GM19099 (cell line): ENCODE data around the gene PAM.

ENCODE experiments used
- POLR2A ChIP-seq: IDR thresholded peaks from 3 replicates; pipeline ENCODE4 v1.6.1; 2011; ENCODE audit warnings: low read depth; ENCODE audit not compliant: insufficient read length; ENCODE audit errors: extremely low read depth

The PAM gene

GRCh38 chr5:102742215-102742614 lies 12.9 kb upstream of the PAM start:
- no peak for TF ChIP-seq POLR2A

- no peak for TF ChIP-seq POLR2A
Observed at GRCh38 chr5:102743900-102744299, 11.2 kb upstream of the PAM start.

GRCh38 chr5:102747386-102748166 lies 7.5 kb upstream of the PAM start:
- no peak for TF ChIP-seq POLR2A

GRCh38 chr5:102749416-102750030 lies 5.6 kb upstream of the PAM start:
- TF ChIP-seq POLR2A: no peak

GRCh38 chr5:102750151-102750834 lies 4.8 kb upstream of the PAM start:
- TF ChIP-seq POLR2A: no peak

GRCh38 chr5:102753889-102754766 lies 977 bp upstream of the PAM start:
- TF ChIP-seq POLR2A: no peak

- TF ChIP-seq POLR2A: no peak
Observed at GRCh38 chr5:102755686-102756371, 724 bp downstream of the PAM start.

GRCh38 chr5:102758576-102758975 lies 3.5 kb downstream of the PAM start:
- no peak for TF ChIP-seq POLR2A

- no peak for TF ChIP-seq POLR2A
Observed at GRCh38 chr5:102759289-102759688, 4.2 kb downstream of the PAM start.

- TF ChIP-seq POLR2A: no peak
Observed at GRCh38 chr5:102759700-102760099, 4.6 kb downstream of the PAM start.

GRCh38 chr5:102760815-102761214 lies 5.7 kb downstream of the PAM start:
- TF ChIP-seq POLR2A: no peak

GRCh38 chr5:102762095-102762534 lies 7.0 kb downstream of the PAM start:
- TF ChIP-seq POLR2A: no peak

GRCh38 chr5:102762562-102763227 lies 7.6 kb downstream of the PAM start:
- TF ChIP-seq POLR2A: no peak

GRCh38 chr5:102763734-102764133 lies 8.6 kb downstream of the PAM start:
- TF ChIP-seq POLR2A: no peak

- no peak for TF ChIP-seq POLR2A
Observed at GRCh38 chr5:102764381-102765004, 9.4 kb downstream of the PAM start.
